ENCODE data around the gene GLYATL1B.
"Not testable (repeated sequence)": the region's sequence is repeated elsewhere in the genome, so short reads cannot be mapped to it uniquely, and the experiment has no call there.

GLYATL1B gene

GRCh38 chr11:59086007-59086406 is at the start of gene GLYATL1B:
TSS of gene GLYATL1B (plus strand) at chr11:59086307. CDS start at chr11:59086307, 0 bp downstream.
- not testable (repeated sequence) for DNase-seq (ENCODE audit: insufficient read length, low spot score)
- FAIRE-seq: peak; percentile 39

GRCh38 chr11:59036542-59036941 is 49.6 kb upstream of the GLYATL1B start:
- FAIRE-seq; DNase-seq (ENCODE audit: insufficient read length, low spot score): not testable (repeated sequence)

GRCh38 chr11:59037434-59037833 is 48.7 kb upstream of the GLYATL1B start:
- DNase-seq (ENCODE audit: insufficient read length, low spot score); FAIRE-seq: not testable (repeated sequence)

GRCh38 chr11:59040607-59041006 is 45.5 kb upstream of the GLYATL1B start:
- FAIRE-seq (no peak), DNase-seq (ENCODE audit: insufficient read length, low spot score) (no peak)

GRCh38 chr11:59051383-59051782 is 34.7 kb upstream of the GLYATL1B start:
- FAIRE-seq; DNase-seq (ENCODE audit: insufficient read length, low spot score): not testable (repeated sequence)

GRCh38 chr11:59052355-59052754 is 33.8 kb upstream of the GLYATL1B start:
- not testable (repeated sequence) for FAIRE-seq

GRCh38 chr11:59053387-59053786 is 32.7 kb upstream of the GLYATL1B start:
- peak; percentile 98 for FAIRE-seq
- DNase-seq (ENCODE audit: insufficient read length, low spot score): no peak

More at GRCh38 chr11:59052355-59052754, 33.8 kb upstream of the GLYATL1B start:
- not testable (repeated sequence) for DNase-seq (ENCODE audit: insufficient read length, low spot score)

GRCh38 chr11:59058120-59059033 is 27.7 kb upstream of the GLYATL1B start:
- DNase-seq (ENCODE audit: insufficient read length, low spot score) (peak; percentile 80), FAIRE-seq (peak; percentile 98)

- FAIRE-seq; DNase-seq (ENCODE audit: insufficient read length, low spot score): not testable (repeated sequence)
Observed at GRCh38 chr11:59060096-59060495, 26.0 kb upstream of the GLYATL1B start.

GRCh38 chr11:59062602-59063529 is 23.2 kb upstream of the GLYATL1B start:
- DNase-seq (ENCODE audit: insufficient read length, low spot score): no peak
- no peak for FAIRE-seq

GRCh38 chr11:59063996-59064727 is 21.9 kb upstream of the GLYATL1B start:
- DNase-seq (ENCODE audit: insufficient read length, low spot score): not testable (repeated sequence)
- peak; percentile 94 for FAIRE-seq

GRCh38 chr11:59069087-59069486 is 17.0 kb upstream of the GLYATL1B start:
- no peak for DNase-seq (ENCODE audit: insufficient read length, low spot score)
- no peak for FAIRE-seq

- peak; percentile 15 for DNase-seq (ENCODE audit: insufficient read length, low spot score)
- peak; percentile 51 for FAIRE-seq
Observed at GRCh38 chr11:59076876-59077571, 9.1 kb upstream of the GLYATL1B start.

GRCh38 chr11:59078435-59078834 is 7.7 kb upstream of the GLYATL1B start:
- peak; percentile 57 for FAIRE-seq

GRCh38 chr11:59079086-59079485 is 7.0 kb upstream of the GLYATL1B start:
- FAIRE-seq (no peak), DNase-seq (ENCODE audit: insufficient read length, low spot score) (no peak)

More at GRCh38 chr11:59078435-59078834, 7.7 kb upstream of the GLYATL1B start:
- DNase-seq (ENCODE audit: insufficient read length, low spot score): no peak

- DNase-seq (ENCODE audit: insufficient read length, low spot score); FAIRE-seq: not testable (repeated sequence)
Observed at GRCh38 chr11:59080421-59080820, 5.7 kb upstream of the GLYATL1B start.

GRCh38 chr11:59081430-59082020 is 4.6 kb upstream of the GLYATL1B start:
- FAIRE-seq; DNase-seq (ENCODE audit: insufficient read length, low spot score): not testable (repeated sequence)

- FAIRE-seq: no peak
- no peak for DNase-seq (ENCODE audit: insufficient read length, low spot score)
Observed at GRCh38 chr11:59088162-59088561, 2.1 kb downstream of the GLYATL1B start.

GRCh38 chr11:59093576-59093975 is 7.5 kb downstream of the GLYATL1B start:
- DNase-seq (ENCODE audit: insufficient read length, low spot score): not testable (repeated sequence)
- peak; percentile 78 for FAIRE-seq
